HepG2 (cell line): ENCODE measurements around the gene NGRN. TPM values are rescaled to one million over a fixed set of nuclear protein-coding genes. Genes with fewer than 3 reads are reported as not detected.

ENCODE experiments used
- ATF7-NPFF ChIP-seq: sonication (generic); formaldehyde crosslinking; IDR thresholded peaks from 2 replicates; pipeline ENCODE4 v1.8.1; 2023; ENCODE audit warnings: mild to moderate bottlenecking, low read depth, missing genetic modification reagents, moderate library complexity
- CHD4 ChIP-seq: fragments of 200-600 bp; sonication (generic); IDR thresholded peaks from 2 replicates; pipeline ENCODE4 v1.7.0; 2017; ENCODE audit warnings: mild to moderate bottlenecking, low read length, borderline replicate concordance
- FOXO1 ChIP-seq: sonication (generic); formaldehyde crosslinking; IDR thresholded peaks from 2 replicates; pipeline ENCODE4 v1.4.0; 2020; ENCODE audit warnings: missing genetic modification reagents
- GABPA ChIP-seq, 2 experiments: IDR thresholded peaks; 2 replicates each; pipeline ENCODE4 v1.6.1; 2011 to 2016; ENCODE audit warnings: low read depth in 2 of 2, low read length in 1 of 2, missing biosample characterization in 1 of 2, missing genetic modification characterization in 1 of 2
- GRHL1 ChIP-seq: sonication (generic); formaldehyde crosslinking; conservative IDR thresholded peaks from 2 replicates; pipeline ENCODE4 v1.8.0; 2022; ENCODE audit warnings: missing genetic modification reagents
- HNRNPK ChIP-seq: fragments of 200-400 bp; formaldehyde crosslinking; IDR thresholded peaks from 2 replicates; pipeline ENCODE4 v1.6.1; 2018; ENCODE audit warnings: low read length, low read depth, moderate library complexity, mild to moderate bottlenecking; ENCODE audit not compliant: poor library complexity, severe bottlenecking
- JUN ChIP-seq: sonication (generic); formaldehyde crosslinking; IDR thresholded peaks from 2 replicates; pipeline ENCODE4 v1.4.0; 2020; ENCODE audit warnings: mild to moderate bottlenecking, missing genetic modification reagents
- MTERF4 ChIP-seq: sonication (generic); formaldehyde crosslinking; IDR thresholded peaks from 2 replicates; pipeline ENCODE4 v1.8.0; 2023; ENCODE audit warnings: mild to moderate bottlenecking, missing genetic modification reagents
- NFE2L2 ChIP-seq: fragments of 150-350 bp; IDR thresholded peaks from 2 replicates; pipeline ENCODE4 v1.6.1; 2014; ENCODE audit warnings: low read length
- NR2C2 ChIP-seq: sonication (generic); formaldehyde crosslinking; IDR thresholded peaks from 2 replicates; pipeline ENCODE4 v1.4.0; 2020; ENCODE audit warnings: missing genetic modification reagents, mild to moderate bottlenecking, moderate library complexity, borderline replicate concordance
- SNAI1 ChIP-seq: sonication (generic); formaldehyde crosslinking; IDR thresholded peaks from 2 replicates; pipeline ENCODE4 v1.5.0; 2020; ENCODE audit warnings: mild to moderate bottlenecking, missing genetic modification reagents, borderline replicate concordance
- YY1 ChIP-seq: IDR thresholded peaks from 2 replicates; pipeline ENCODE4 v1.6.1; 2011; ENCODE audit warnings: low read length, low read depth, moderate library complexity, mild to moderate bottlenecking; ENCODE audit not compliant: insufficient read depth, insufficient replicate concordance
- ZBTB26 ChIP-seq: IDR thresholded peaks from 2 replicates; pipeline ENCODE4 v1.6.1; 2016; ENCODE audit warnings: missing compliant biosample characterization, missing genetic modification reagents, borderline replicate concordance
- ZBTB3 ChIP-seq: sonication (generic); formaldehyde crosslinking; IDR thresholded peaks from 2 replicates; pipeline ENCODE4 v1.4.0; 2020; ENCODE audit warnings: low read depth, mild to moderate bottlenecking, moderate library complexity, missing genetic modification reagents, borderline replicate concordance
- ZNF251 ChIP-seq: sonication (generic); formaldehyde crosslinking; IDR thresholded peaks from 2 replicates; pipeline ENCODE4 v1.9.0; 2021; ENCODE audit warnings: mild to moderate bottlenecking, missing genetic modification reagents
- ZNF362 ChIP-seq: sonication (generic); formaldehyde crosslinking; IDR thresholded peaks from 2 replicates; pipeline ENCODE4 v1.4.0; 2020; ENCODE audit warnings: missing genetic modification reagents, mild to moderate bottlenecking, borderline replicate concordance
- ZNF367 ChIP-seq: sonication (generic); formaldehyde crosslinking; IDR thresholded peaks from 2 replicates; pipeline ENCODE4 v1.4.0; 2020; ENCODE audit warnings: missing genetic modification reagents, borderline replicate concordance
- ZNF460 ChIP-seq: sonication (generic); formaldehyde crosslinking; IDR thresholded peaks from 2 replicates; pipeline ENCODE4 v1.5.1; 2020; ENCODE audit warnings: missing genetic modification reagents, mild to moderate bottlenecking, borderline replicate concordance
- ZNF572 ChIP-seq: sonication (generic); formaldehyde crosslinking; IDR thresholded peaks from 2 replicates; pipeline ENCODE4 v1.5.1; 2020; ENCODE audit warnings: mild to moderate bottlenecking, missing genetic modification reagents
- ZNF788 ChIP-seq: sonication (generic); formaldehyde crosslinking; IDR thresholded peaks from 2 replicates; pipeline ENCODE4 v1.5.0; 2020; ENCODE audit warnings: mild to moderate bottlenecking, missing genetic modification reagents, borderline replicate concordance
- ZSCAN30 ChIP-seq: sonication (generic); formaldehyde crosslinking; IDR thresholded peaks from 2 replicates; pipeline ENCODE4 v1.5.0; 2020; ENCODE audit warnings: mild to moderate bottlenecking, missing genetic modification reagents
- polyA plus RNA-seq, 8 experiments: library from polyadenylated mRNA; depleted of rRNA in 3 of 8; stranded (reverse) in 7 of 8; unstranded in 1 of 8; fragments of >200 nt; fragmentation: Illumina TruSeq in 4 of 8; extraction: Trizol in 4 of 8; gene quantifications; 2 replicates each; pipeline versions ENCODE4 v1.2.1 to v1.2.3, GENCODE V29; 2011 to 2016; ENCODE audit warnings: low read depth in 4 of 8, missing spikeins in 1 of 8, mixed read lengths in 1 of 8; ENCODE audit not compliant: insufficient read depth in 1 of 8
- total RNA-seq, 5 experiments: library from RNA; depleted of rRNA; stranded (reverse); fragments of >200 nt; fragmentation: Illumina TruSeq; extraction: Trizol; gene quantifications; 2 replicates each; pipeline ENCODE4 v1.2.3, GENCODE V29; 2016; ENCODE audit warnings: low read depth in 1 of 5

NGRN gene
- total and polyA plus RNA-seq, 2 of the 13 experiments (the other 11 are each of a cell fraction or from before 2014, with no cell fraction given), result 39.8 to 63.7 TPM

GRCh38 chr15:90265271-90266060, at the start of gene NGRN (continued):
- TF ChIP-seq ZNF788 (CRISPR knock-in tag) (peak; percentile 63; the same call in 1 of the 2 replicates), NR2C2 (CRISPR knock-in tag) (peak; percentile 50), ATF7-NPFF (CRISPR knock-in tag) (no peak), ZNF367 (CRISPR knock-in tag) (no peak), ZNF362 (peak; percentile 45; the same call in 1 of the 2 replicates), NFE2L2 (no peak), ZBTB26 (CRISPR knock-in tag) (no peak; the same call in 1 of the 2 replicates), GABPA (IDR thresholded peaks at IDR 0.05; ENCODE audit: low read depth, low read length) (peak; percentile 91), GABPA (CRISPR knock-in tag; IDR thresholded peaks at IDR 0.05; ENCODE audit: low read depth) (peak; percentile 97), ZNF251 (no peak), FOXO1 (CRISPR knock-in tag) (peak; percentile 35; the same call in 1 of the 2 replicates), MTERF4 (CRISPR knock-in tag) (no peak), HNRNPK (no peak), ZNF460 (CRISPR knock-in tag) (peak; percentile 65; the same call in 1 of the 2 replicates), ZBTB3 (no peak), JUN (CRISPR knock-in tag) (no peak), GRHL1 (CRISPR knock-in tag) (no peak), CHD4 (no peak), SNAI1 (CRISPR knock-in tag) (peak; percentile 82), YY1 (peak; percentile 89), ZSCAN30 (CRISPR knock-in tag) (0 out of 2 replicates have a peak, but pooled peaks have one; percentile 32), ZNF572 (no peak)
